H1 (cell line): ENCODE data around the gene UCN3. TPM values are rescaled to one million over a fixed set of nuclear protein-coding genes. Genes with fewer than 3 reads are reported as not detected.

Source experiments
- EZH2 ChIP-seq: fragments of 200-600 bp; sonication (generic); IDR thresholded peaks from 2 replicates; pipeline ENCODE4 v1.7.1; 2012; ENCODE audit warnings: low read depth, mild to moderate bottlenecking, moderate library complexity, low read length, inconsistent platforms; ENCODE audit not compliant: severe bottlenecking
- TAF1 ChIP-seq: IDR thresholded peaks from 2 replicates; pipeline ENCODE4 v1.6.1; 2011; ENCODE audit warnings: mild to moderate bottlenecking, low read depth, low read length
- polyA plus RNA-seq, 7 experiments: library from polyadenylated mRNA; depleted of rRNA in 3 of 7; stranded (reverse) in 5 of 7; unstranded in 2 of 7; fragments of >200 nt in 5 of 7; fragments of 200-250 nt in 2 of 7; gene quantifications; 1 replicate in 5 of 7; 2 replicates in 1 of 7; 4 replicates in 1 of 7; pipeline versions ENCODE4 v1.2.1 to v1.2.3, GENCODE V29; 2011 to 2013; ENCODE audit warnings: missing spikeins in 2 of 7, mixed read lengths in 2 of 7
- total RNA-seq: library from RNA; stranded (reverse); fragmentation: NEBNext Ultra II Directional; extraction: Animal tissue kit (Norgen Biotek cat#: 25700); gene quantifications from 2 replicates; pipeline ENCODE4 v1.2.1, GENCODE V29; 2021

The UCN3 gene
- total and polyA plus RNA-seq, 2 of the 8 experiments (the other 6 are each of a cell fraction or from before 2014, with no cell fraction given), result not detected

DNA sequence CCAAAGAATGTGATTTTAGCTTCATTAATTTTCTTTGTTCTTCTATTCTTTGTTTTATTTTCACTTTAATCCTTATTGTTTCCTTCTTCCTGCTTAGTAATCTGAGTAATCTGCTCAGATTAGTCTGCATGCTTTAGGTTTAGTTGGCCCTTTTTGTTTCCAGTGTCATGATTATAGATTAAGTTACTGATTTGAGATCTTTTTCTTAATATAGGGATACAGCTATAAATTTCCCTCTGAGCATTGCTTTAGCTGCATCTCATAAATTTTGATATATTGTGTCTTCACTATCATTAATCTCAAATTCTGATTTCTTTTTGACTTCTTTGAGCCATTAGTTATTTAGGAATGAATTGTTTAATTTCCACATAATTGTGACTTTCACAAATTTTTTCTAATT lies 53.8 kb downstream of the UCN3 start (continued):
- TF ChIP-seq TAF1 (no peak), EZH2 (no peak)
